ACHN (cell line): ENCODE measurements around the gene TCP11L2.
"Not testable (repeated sequence)": the region's sequence is repeated elsewhere in the genome, so short reads cannot be mapped to it uniquely, and the experiment has no call there.

Source experiments
- DNase-seq: peaks from one replicate; pipeline ENCODE4 v3.0.0-alpha.2; 2015
- in situ Hi-C: cut with HindIII; loops from 2 replicates; pipeline ENCODE4 v1.10.0; 2017; ENCODE audit warnings: low sequenced_read_pairs, low pct_ligation_motif_present, low pct_unique_long_range_greater_than_20kb

The TCP11L2 gene

DNA sequence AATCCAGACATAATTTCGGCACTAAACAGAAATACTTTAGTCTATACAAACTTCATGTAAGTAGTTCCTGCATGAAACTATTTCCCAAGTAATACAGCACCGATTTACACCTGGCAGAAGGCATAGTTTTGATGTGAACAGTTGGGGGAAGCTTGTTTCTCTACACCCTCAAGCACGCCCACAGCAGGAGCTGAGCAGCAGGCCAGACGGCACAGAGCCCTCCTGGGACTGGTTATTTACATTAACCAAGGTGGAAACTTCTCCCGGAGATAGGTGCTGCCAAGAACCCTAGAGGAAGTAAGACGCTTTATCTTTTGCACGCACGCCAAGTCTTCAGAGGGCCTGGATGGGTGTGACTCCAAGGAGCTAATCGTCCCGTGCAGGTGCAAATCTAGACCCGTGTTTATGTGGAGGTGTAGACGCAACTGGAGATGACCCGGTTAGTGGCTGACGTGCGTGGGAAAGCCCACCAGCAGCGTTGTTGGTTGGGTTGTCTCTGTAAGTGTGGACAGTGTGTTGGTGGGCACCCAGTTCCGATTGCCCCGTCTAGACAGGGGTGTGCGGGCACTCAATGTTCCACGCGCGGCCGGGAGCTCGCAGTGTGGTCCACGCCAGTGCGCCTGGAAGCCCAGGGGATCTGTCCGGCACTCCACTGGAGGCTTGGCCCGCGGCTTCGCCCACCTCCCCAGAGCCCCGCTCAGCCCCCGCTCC, 767 bp upstream of the TCP11L2 start:
- in situ Hi-C loops = no loop called here
- DNase-seq = peak; percentile 71

DNA sequence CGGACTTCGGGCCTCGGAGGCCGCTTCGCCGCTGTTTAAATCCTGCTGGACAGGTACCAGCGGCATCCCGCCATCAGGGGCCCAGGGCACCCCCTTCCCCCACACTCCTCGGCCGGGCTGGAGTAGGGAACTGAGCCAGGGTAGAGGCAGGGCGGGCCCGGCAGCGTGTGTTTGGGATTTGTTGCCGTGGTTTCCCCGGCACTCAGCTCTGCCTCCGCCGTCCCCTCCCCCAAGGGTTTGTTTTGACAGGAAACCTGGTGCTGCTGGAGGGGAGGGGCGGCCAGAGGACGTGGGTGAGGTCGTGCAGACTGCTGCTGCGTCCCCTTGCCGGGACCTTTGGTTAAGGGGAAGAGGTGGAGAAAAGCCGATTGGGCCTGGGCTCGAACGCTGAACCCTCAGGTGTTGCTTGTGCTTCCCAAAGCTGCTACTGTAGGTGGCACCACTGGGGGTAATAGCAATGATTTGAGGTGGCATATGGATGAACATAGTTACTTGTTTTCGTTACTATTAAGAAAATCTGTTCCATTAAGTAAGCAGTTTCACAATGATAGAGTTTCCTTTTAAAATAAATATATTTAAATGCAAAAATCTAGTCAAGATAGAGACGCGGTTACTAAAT, 778 bp downstream of the TCP11L2 start:
- in situ Hi-C loops = no loop called here
- peak; percentile 77 for DNase-seq

DNA sequence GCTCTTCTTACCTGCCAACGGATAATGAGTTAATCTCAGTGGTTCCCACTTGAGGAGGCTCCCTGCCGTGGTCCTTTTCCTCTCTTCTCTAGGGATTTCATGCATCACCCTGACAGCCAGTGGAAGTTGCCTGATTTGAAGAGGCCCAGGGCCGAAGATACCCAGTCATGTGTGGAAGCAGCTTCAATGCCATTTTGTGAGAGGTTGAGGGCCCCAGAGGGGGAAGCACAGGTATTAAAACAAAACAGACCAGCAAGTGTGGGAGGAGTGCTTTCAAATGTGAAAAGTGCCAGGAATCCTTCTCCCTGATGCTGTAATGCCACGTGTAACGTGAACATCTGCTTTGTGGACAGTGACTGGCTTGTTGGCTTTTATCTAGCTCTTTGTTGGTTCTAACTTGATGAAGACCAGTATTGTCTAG, 1.5 kb downstream of the TCP11L2 start:
- DNase-seq = no peak
- in situ Hi-C loops = no loop called here

GRCh38 chr12:106304797-106305196, 2.3 kb downstream of the TCP11L2 start:
- DNase-seq = no peak
- in situ Hi-C loops = no loop called here

DNA sequence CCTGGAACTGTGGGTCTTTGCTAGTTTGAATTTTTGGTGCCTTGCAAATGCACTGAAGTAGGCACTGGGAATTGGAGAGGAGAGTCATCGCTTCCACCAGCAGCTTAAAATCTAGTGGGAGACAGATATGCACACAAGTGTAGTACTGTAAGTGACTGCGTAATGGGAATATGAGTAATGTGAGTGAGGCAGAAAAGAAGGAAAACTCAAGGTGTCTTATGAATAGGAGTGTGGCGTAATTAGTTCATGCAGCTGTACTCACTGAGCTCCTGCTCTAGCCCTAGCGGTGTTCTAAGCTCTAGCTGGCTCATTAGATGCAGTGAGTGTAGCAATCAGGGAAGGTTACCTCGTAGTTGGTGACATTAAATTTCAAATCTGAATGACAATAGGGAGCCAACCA, 2.8 kb downstream of the TCP11L2 start:
- DNase-seq = no peak
- in situ Hi-C loops = no loop called here

DNA sequence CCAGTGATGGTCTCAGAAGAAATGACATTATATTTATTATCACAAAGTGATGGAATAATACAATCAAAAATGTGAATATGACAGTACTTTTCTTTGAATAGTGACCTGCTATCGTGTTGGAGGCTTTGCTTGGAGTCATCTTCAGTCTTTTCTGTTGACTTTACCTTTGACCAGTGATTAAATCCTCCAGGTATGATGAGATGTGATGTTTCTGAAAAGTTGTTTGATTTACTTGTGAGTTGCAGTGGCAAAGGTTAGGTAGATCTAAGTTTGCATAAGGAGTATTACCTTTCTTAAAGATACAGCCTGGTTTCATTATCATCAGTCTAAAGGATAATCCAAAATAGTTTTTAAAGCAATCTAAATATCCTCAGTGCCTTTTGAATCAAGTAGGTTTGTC, 4.6 kb downstream of the TCP11L2 start:
- in situ Hi-C loops = no loop called here
- no peak for DNase-seq

DNA sequence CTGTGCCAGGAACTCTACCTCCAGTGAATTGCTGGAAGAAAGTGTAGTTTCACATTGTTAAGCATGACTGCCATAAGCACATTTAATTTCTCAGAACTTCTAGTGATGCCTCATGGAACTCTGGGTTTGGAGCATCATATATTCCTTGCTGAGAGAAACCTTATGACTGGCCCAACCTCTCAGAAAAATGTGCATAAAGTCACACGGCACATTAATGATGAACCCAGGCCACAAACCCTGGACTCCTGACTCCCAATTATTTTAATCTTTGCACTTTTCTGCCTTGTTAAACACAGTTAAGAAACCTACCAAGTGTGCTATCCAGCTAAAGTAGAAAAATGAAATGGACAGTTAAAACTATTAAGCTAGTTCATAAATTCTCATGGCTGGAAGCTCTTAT, 5.6 kb downstream of the TCP11L2 start:
- in situ Hi-C loops = no loop called here
- no peak for DNase-seq

- in situ Hi-C loops = no loop called here
- DNase-seq = no peak
Observed at GRCh38 chr12:106308611-106309010, 6.1 kb downstream of the TCP11L2 start.

DNA sequence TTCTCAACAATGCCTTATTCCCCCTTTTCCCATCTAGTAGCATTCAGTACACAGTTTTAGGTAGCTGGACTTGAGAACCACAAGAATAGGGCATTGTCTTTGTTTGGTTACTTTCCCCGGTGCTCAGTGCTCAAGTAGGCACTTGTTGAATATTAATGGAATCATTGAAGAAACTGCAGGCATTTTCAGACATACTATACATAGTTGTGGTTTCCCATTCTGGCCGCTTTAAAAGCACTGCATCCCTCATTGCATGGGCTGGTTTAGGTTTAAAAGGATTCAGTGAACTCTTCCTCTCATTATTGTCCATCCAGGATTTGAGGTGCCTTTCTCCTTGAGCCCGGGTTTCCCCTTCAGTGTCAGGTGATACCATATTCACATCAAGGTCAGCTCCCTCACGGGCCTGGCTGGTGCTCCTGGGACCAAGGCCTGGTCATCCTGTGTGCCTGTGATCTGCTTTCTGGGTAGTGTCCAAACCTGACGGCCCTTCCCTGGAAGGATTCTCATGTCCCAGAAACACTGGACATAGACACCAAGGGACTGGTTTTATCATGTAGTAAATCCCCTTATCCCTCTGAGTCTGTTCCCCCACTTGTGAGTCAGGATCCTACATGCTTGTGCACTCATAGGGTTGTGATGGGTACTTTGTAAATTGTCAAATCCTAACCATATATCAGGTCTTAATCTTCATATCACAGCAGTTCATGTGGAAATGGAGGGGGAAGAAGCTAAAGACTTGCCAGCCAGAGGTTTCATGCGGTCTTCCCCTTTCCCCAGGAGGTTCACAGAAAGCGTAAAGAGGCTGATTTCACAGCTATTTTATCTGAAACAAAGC, 7.4 kb downstream of the TCP11L2 start:
- in situ Hi-C loops = no loop called here
- DNase-seq = peak; percentile 90

DNA sequence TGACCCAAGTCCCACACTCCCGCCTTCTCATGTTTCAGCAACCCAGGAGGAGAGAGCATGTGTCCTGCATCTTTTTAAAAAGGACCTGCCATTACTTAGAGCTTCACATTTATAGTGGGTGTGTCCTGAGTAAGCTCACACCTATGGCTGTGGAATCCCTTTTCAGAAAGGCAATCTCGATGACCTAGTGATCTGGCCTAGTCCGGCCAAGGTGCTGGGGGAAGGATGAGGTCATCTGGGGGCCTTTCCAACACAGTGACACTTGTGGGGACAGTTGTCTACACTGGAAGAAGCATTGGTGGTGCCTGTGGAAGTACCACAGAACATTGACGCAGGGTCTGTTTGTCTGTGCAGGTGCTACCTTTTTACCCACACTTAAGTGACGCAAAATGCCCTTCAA, 8.2 kb downstream of the TCP11L2 start:
- in situ Hi-C loops = no loop called here
- no peak for DNase-seq

DNA sequence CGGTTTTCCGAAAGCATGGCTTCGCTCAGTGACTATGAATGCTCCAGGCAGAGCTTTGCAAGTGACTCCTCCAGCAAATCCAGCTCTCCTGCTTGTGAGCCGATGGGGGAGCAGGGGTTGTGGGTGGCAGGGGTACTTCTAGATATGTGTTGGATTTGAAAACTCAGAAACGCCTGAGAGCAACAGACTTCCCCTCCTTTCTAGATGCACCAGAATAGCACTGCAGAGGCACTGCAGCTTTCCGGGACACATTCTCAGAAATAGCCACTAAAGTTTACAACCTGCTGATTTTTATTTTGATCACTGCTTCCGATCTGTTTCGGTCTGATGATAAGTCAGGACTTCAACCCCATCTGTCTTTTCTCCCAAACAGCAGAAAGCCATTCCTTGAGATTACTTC, 8.6 kb downstream of the TCP11L2 start:
- DNase-seq = no peak
- in situ Hi-C loops = no loop called here

GRCh38 chr12:106313413-106313812, 10.9 kb downstream of the TCP11L2 start:
- DNase-seq, in situ Hi-C loops: not testable (repeated sequence)

DNA sequence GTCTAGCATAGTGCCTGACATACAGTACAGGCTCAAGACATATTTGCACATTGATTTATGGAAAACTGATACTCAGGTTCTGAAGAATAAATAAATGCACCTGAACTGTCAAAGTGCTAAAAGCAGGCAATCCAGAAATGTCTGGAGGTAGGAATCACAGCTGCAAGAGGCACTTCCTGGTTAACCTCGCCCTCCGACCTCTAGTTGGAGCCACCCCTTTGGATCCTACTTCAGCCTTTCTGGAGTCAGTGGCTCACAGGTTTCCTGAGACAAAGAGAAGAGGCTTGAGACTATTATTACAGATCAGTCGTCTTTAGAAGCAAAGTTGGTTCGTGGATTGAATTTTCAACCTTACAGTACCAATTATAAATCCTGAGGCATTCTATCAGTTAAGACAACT, 13.0 kb downstream of the TCP11L2 start:
- in situ Hi-C loops = no loop called here
- DNase-seq = no peak

DNA sequence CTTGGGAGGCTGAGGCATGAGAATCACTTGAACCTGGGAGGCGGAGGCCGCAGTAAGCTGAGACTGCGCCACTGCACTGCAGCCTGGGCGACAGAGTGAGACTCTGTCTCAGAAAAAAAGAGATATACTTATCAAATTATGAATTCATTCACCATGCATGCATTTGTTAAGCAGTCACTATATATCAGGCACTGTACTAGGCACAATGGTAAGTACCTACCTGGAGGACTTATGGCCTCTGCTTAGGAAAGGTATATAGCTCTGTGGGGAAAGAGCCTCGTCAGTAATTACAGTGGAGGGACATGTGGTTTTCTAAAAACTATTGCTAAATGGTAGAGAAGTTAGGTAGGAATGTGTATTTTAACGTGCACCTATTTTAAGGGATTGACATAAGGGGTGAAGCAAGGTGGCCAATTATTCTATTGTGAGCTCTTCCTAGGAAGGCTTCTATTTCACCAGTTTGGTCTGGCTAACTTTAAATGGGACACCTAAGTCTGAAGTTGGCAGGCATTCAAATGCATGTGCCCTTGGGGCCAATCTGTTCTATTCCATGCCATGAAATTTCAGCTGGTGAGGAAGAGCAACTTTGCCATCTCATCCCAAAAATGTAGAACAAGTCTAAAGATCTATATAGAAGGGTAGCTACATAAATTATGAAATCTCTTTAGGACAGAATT, 15.0 kb downstream of the TCP11L2 start:
- in situ Hi-C loops = no loop called here

DNA sequence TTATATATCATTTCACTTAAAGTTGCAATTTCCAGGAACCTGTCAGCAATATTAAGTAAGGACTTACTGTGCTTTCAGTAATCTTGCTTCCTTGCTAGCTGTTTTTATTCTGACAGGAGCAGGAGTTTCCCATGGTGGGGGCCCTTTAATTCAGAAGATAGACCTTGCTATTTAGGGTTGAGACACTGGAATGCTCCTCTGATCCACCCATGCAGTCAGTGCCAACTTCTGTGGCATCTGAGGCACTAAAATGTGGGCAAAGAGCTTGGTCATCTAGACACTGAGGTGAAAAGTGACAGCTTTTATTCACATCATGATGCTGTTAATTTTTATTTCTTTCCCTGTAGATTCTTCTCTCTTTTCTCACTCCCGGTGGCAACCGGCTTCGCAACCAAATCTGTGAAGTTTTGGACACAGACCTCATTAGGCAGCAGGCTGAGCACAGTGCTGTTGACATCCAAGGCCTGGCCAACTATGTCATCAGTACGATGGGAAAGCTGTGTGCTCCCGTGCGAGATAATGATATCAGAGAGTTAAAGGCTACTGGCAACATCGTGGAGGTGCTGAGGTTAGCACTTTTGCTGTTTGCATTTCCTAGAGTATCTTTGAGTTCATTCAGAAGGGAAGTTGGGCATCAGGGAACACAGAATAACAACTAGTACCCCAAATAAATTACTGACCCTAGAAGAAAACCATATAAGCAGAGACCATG, 18.8 kb downstream of the TCP11L2 start:
- no peak for DNase-seq
- in situ Hi-C loops = no loop called here

More for the DNA sequence above, 15.0 kb downstream of the TCP11L2 start:
- DNase-seq = no peak

- in situ Hi-C loops = no loop called here
- DNase-seq = no peak
Observed at GRCh38 chr12:106323537-106323936, 21.0 kb downstream of the TCP11L2 start.

DNA sequence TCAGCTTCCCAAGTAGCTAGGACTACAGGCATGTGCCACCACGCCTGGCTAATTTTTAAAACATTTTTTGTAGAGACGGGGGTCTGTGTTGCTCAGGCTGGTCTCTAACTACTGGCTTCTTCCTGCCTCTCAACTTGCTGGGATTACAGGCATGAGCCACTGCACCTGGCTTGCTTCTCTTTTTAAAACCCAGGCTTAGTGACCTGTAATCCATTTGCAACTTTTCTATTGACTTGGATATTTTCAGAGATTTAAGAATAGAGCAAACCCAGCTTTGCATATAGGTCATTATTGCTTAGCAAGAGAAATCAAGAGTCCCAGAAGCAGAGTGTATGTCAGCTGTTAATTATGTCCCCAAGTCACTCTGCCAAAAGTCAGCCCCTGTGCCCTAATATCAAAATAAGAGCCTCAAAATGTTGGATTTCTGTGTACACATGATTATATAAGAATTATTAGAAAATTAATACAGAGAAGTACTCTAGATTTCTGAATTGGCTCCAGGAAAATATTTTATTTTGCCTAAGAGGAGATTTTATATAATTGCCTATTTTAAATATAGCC, 24.9 kb downstream of the TCP11L2 start:
- no peak for DNase-seq
- in situ Hi-C loops = no loop called here

- in situ Hi-C loops = no loop called here
- DNase-seq = no peak
Observed at GRCh38 chr12:106328735-106329134, 26.2 kb downstream of the TCP11L2 start.
